ENCODE measurements around the gene DHRS4.
"Not testable (repeated sequence)": the region's sequence is repeated elsewhere in the genome, so short reads cannot be mapped to it uniquely, and the experiment has no call there.

The DHRS4 gene

DNA sequence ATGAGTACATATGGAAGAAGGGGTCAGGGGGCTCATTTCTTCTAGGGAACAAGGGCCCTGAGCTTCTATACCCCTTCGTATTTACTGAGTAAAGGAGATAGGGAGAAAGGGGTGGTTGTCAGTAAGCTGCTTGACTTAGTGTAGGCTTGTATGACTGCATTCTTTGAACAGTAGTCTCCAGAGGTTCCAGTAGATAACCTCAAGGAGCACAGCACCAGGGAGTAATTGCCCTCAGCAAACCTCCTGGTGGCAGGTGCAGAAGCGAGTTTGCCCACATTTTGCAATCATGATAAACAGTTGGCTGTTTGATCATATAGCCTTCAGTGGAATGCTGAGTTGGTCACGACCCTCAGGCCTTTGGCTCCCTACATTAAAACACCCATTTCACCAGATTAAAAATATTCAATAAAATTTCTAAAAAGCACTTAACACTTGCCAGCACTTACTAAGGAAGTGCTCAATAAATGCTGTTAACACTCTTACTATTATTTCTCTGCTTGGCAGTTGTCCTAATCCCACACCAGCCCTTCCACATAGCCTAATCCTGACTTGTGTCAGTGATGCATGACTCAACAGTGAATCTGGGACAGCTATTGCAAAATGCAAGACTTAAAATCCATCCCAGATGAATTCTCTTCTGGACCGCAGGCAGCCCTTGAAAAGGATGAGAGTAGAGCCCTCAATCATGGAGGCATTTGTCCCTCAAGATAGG lies 31.5 kb downstream of the DHRS4 start:
- peaks cover 27% of the 10 kb centered on the region for H3K36me3 Mint-ChIP-seq (ENCODE audit: low read depth)
- H3K4me3 Mint-ChIP-seq = no peak overlapping the region
- no peak overlapping the region for H3K27ac Mint-ChIP-seq
- H3K4me1 Mint-ChIP-seq (ENCODE audit: low read depth) = peaks cover 25% of the 10 kb centered on the region
- no peaks in the 10 kb centered on the region for H3K27me3 Mint-ChIP-seq
- no peak for DNase-seq
- no peaks in the 10 kb centered on the region for H3K9me3 Mint-ChIP-seq

DNA sequence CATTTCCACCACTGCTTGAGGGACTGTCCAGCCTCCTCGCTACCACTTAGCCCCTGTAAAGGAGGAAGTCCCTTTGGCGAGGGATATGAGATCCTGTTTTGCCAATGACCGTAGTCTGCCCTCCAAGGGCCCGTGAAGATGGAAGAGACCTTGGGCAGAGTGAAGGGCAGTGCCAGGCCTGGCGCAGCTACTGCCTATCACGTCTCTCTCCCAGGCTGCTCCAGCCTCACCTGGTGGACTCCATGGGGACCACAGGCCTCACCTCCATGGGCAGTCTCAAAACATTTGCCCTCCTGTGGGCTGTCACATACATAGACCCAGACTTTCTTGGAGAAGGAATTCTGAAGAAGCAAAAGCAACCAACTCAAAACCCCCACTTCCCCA lies 34.6 kb downstream of the DHRS4 start:
- Mint-ChIP-seq H3K4me3 (peak overlapping the region; percentile 84), H3K4me1 (ENCODE audit: low read depth) (peaks cover 25% of the 10 kb centered on the region), H3K27ac (peak overlapping the region; percentile 11), H3K36me3 (ENCODE audit: low read depth) (peaks cover 14% of the 10 kb centered on the region)
- H3K9me3 Mint-ChIP-seq, H3K27me3 Mint-ChIP-seq, DNase-seq: not testable (repeated sequence)

DNA sequence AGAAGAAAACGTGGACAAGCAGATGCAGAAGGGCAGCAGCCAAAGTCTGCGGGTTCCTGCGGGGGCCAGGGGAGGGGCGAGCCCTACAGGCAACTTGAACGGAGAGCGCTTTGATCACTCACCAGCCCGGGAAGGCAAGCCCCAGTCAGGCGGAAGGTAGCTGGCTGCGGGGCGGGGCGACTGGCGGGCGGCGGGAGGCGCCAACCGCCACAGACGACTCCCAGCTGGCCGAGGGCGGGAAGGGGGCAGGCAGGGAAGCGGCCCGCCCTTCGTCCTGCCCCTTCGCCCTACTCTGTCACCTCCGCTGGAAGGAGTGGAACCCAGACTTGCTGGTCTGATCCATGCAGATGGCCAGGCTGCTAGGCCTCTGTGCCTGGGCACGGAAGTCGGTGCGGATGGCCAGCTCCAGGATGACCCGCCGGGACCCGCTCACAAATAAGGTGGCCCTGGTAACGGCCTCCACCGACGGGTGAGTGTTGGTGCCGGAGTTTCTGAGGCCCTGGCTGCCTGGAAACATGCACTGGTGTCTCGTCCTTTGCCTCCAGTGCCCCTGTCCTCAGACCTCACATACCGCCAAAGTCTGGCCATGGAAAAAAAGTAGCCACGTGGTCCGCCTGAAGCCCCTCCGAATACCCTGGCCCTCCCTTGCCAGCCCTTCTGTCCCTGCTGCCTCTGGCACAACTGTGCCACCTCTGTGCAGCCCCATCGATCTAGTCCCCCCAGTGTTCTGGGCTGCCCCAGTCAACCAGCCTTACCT lies 35.2 kb downstream of the DHRS4 start, which contains the start of gene DHRS4L2:
DHRS4L2 (plus strand) TSS at position 323 of the 757 bp plus-strand sequence; CDS start at position 342, 19 bp downstream.
- Mint-ChIP-seq H3K27ac (peak within 1 kb of the TSS; percentile 80), H3K4me3 (peak within 1 kb of the TSS; percentile 84), H3K4me1 (ENCODE audit: low read depth) (peaks cover 25% of the 10 kb centered on the region)
- DNase-seq = peak; percentile 89
- not testable (repeated sequence) for H3K9me3 Mint-ChIP-seq; H3K36me3 Mint-ChIP-seq (ENCODE audit: low read depth); H3K27me3 Mint-ChIP-seq

DNA sequence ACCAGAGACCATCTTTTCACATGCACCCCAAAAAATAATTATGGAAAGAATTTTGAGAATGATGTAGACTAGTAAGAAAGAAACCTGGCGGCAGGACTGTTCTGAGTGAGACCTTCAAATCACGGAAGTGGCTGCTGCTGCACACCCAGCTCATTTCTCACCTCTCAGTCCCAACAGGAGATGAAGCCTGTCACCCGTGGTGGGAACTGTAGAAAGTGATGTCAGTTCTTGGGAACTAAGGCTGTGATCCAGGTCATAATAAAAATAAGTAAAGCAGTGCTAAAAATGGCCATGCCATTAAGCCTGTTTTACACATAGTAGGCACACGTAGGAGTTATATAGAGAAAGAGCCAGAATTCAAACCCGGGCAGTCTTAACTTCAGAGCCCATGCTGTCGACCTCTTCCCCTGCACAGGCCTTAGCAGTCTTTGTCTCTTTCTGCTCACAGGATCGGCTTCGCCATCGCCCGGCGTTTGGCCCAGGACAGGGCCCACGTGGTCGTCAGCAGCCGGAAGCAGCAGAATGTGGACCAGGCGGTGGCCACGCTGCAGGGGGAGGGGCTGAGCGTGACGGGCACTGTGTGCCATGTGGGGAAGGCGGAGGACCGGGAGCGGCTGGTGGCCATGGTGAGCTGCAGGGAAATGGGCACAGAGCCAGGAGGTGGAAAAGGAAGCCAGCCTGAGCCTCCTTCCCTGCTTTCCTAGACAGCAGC lies 36.3 kb downstream of the DHRS4 start:
- Mint-ChIP-seq H3K27ac (peak overlapping the region; percentile 80), H3K4me3 (peak overlapping the region; percentile 84), H3K4me1 (ENCODE audit: low read depth) (peaks cover 25% of the 10 kb centered on the region)
- H3K36me3 Mint-ChIP-seq (ENCODE audit: low read depth); H3K27me3 Mint-ChIP-seq; DNase-seq; H3K9me3 Mint-ChIP-seq: not testable (repeated sequence)

DNA sequence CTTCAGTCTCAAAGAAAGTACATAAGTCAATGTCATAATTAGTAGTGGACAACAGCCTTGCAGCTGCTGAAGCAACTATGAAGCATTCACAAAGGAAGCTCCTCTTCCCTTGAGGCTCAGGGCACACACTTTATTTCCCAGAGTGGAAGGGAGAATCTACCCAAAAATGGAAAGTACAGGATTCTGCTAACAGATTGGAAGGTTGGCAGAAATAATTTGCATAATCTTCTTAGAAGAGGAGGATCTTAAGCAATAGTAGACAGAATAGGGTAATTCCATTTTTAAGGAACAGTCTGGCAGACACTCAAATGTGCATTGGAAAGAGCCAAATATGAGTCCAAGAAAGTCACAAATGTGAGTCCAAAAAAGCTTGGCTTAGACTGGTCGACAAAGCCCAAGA lies 37.4 kb downstream of the DHRS4 start:
- not testable (repeated sequence) for H3K27ac Mint-ChIP-seq; H3K9me3 Mint-ChIP-seq; H3K36me3 Mint-ChIP-seq (ENCODE audit: low read depth); DNase-seq; H3K4me3 Mint-ChIP-seq; H3K27me3 Mint-ChIP-seq
- peaks cover 25% of the 10 kb centered on the region for H3K4me1 Mint-ChIP-seq (ENCODE audit: low read depth)

DNA sequence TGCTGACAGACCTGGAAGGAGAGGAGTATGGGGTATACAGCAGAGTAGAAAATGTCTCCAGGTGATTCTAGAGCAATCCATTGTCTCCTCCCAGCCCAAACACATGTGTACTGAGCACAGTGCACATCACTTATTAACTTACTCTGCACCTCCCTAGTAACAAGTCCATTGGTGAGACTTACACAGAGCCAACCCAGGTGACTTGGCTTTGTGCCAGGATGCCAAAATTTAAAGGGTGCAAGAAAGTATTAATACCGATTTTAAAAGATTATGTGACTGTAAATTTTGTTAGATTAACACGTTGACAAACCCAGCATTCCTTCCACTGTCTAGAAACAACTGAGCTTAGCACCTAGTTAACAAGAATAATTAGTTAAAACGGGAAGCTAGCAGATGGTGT lies 39.5 kb downstream of the DHRS4 start:
- H3K4me3 Mint-ChIP-seq; H3K36me3 Mint-ChIP-seq (ENCODE audit: low read depth); H3K27ac Mint-ChIP-seq; DNase-seq; H3K9me3 Mint-ChIP-seq; H3K27me3 Mint-ChIP-seq: not testable (repeated sequence)
- peaks cover 17% of the 10 kb centered on the region for H3K4me1 Mint-ChIP-seq (ENCODE audit: low read depth)

DNA sequence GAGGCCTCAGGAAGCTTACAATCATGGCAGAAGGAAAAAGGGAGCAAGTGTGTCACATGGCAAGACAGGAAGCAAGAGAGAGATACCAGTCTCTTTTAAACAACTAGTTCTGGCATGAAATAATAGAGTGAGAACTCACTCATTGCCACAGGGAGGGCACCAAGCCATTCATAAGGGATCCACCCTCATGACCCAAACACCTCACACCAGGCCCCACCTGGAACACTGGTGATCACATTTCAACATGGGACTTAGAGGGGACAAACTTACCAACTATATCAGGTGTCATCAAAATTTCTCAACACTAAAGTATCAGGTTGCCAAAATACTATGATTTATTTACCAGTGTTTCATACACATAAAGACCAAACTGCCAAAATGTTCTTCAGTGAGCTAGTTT lies 42.4 kb downstream of the DHRS4 start:
- H3K27me3 Mint-ChIP-seq, H3K9me3 Mint-ChIP-seq: not testable (repeated sequence)

DNA sequence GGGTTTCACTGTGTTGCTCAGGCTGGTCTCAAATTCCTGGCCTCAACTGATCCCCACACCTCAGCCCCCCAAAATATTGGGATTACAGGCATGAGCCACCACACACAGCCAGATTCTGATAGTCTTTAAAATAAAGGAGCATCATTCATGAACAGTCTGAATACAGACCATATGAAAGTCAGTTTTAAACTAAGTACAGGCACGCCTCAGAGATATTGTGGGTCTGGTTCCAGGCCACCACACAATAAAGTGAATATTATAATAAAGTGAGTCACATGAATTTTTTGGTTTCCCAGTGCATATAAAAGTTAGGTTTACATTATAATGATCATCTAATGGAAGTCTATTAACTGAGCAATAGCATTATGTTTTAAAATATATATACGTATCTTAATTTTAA lies 43.3 kb downstream of the DHRS4 start:
- DNase-seq; H3K4me3 Mint-ChIP-seq; H3K27me3 Mint-ChIP-seq; H3K9me3 Mint-ChIP-seq; H3K4me1 Mint-ChIP-seq (ENCODE audit: low read depth); H3K36me3 Mint-ChIP-seq (ENCODE audit: low read depth); H3K27ac Mint-ChIP-seq: not testable (repeated sequence)

More for the DNA sequence above, 42.4 kb downstream of the DHRS4 start:
- H3K27ac Mint-ChIP-seq; DNase-seq; H3K4me1 Mint-ChIP-seq (ENCODE audit: low read depth); H3K36me3 Mint-ChIP-seq (ENCODE audit: low read depth); H3K4me3 Mint-ChIP-seq: not testable (repeated sequence)

DNA sequence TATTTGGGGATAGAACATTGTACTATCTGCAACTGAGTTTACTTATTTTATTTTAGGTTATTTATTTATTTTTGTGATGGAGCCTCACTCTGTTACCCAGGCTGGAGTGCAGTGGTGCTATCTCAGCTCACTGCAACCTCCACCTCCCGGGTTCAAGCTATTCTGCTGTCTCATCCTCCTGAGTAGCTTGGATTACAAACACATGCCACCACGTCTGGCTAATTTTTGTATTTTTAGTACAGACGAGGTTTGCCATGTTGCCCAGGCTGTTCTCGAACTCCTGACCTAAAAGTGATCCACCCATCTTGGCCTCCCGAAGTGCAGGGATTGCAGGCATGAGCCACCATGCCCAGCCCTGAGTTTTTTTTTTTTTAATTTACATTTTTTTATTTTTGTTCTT lies 46.1 kb downstream of the DHRS4 start:
- not testable (repeated sequence) for H3K4me3 Mint-ChIP-seq; H3K9me3 Mint-ChIP-seq; H3K4me1 Mint-ChIP-seq (ENCODE audit: low read depth); DNase-seq; H3K36me3 Mint-ChIP-seq (ENCODE audit: low read depth); H3K27me3 Mint-ChIP-seq; H3K27ac Mint-ChIP-seq

DNA sequence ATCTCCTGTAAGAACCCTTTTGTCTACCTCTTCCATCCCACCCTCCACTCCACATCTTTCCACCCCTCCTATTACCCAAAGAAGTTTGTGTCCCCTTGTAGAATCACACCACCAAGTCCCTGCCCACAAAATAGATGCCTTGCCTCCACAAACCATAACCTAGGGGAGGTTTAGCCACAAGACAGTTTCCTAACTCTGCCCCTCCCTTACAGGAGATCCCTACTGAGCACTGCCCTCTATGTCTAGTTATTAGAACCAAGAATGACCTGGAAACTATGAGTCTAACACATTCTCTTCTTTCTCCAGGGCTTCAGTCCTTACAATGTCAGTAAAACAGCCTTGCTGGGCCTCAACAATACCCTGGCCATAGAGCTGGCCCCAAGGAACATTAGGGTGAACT lies 47.5 kb downstream of the DHRS4 start:
- not testable (repeated sequence) for DNase-seq; H3K4me3 Mint-ChIP-seq; H3K9me3 Mint-ChIP-seq; H3K27ac Mint-ChIP-seq; H3K4me1 Mint-ChIP-seq (ENCODE audit: low read depth); H3K27me3 Mint-ChIP-seq; H3K36me3 Mint-ChIP-seq (ENCODE audit: low read depth)

DNA sequence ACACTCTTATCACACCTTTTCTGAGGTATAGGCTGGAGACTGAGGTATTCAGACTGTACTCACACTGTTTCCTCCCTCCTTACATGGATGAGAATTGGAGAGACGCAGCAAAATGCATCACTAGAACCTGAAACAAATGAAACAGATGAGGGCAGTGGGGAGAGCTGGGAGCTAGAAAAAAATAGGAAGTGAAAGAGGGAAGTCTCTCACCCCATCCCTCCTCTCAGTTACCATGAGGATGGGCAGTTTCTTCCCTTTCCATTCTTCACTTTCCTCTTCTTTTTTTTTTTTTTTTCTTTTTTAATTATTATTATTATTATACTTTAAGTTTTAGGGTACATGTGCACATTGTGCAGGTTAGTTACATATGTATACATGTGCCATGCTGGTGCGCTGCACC lies 48.1 kb downstream of the DHRS4 start:
- not testable (repeated sequence) for DNase-seq; H3K36me3 Mint-ChIP-seq (ENCODE audit: low read depth); H3K4me3 Mint-ChIP-seq; H3K27ac Mint-ChIP-seq; H3K4me1 Mint-ChIP-seq (ENCODE audit: low read depth); H3K27me3 Mint-ChIP-seq; H3K9me3 Mint-ChIP-seq

DNA sequence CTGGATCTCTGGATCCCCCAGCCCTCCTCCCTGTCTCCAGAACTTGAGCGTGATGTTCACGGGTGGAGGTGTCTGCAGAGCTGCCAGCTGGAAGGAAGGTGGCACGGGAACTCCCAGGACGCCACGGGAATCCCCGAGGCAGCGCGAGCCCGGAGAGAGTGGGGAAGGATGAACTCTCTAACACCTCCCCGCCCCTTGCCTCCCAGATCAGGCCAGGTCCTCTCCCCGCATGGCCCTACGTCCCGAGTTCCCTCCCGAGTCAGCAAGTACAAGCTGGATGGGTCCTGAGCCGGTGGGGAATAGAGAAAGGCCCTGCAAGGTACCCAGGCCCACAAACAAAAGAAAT lies 52.9 kb downstream of the DHRS4 start:
- H3K27ac Mint-ChIP-seq; H3K9me3 Mint-ChIP-seq; H3K36me3 Mint-ChIP-seq (ENCODE audit: low read depth); H3K27me3 Mint-ChIP-seq; DNase-seq: not testable (repeated sequence)
- Mint-ChIP-seq H3K4me3 (peak overlapping the region; percentile 58), H3K4me1 (ENCODE audit: low read depth) (peaks cover 37% of the 10 kb centered on the region)

DNA sequence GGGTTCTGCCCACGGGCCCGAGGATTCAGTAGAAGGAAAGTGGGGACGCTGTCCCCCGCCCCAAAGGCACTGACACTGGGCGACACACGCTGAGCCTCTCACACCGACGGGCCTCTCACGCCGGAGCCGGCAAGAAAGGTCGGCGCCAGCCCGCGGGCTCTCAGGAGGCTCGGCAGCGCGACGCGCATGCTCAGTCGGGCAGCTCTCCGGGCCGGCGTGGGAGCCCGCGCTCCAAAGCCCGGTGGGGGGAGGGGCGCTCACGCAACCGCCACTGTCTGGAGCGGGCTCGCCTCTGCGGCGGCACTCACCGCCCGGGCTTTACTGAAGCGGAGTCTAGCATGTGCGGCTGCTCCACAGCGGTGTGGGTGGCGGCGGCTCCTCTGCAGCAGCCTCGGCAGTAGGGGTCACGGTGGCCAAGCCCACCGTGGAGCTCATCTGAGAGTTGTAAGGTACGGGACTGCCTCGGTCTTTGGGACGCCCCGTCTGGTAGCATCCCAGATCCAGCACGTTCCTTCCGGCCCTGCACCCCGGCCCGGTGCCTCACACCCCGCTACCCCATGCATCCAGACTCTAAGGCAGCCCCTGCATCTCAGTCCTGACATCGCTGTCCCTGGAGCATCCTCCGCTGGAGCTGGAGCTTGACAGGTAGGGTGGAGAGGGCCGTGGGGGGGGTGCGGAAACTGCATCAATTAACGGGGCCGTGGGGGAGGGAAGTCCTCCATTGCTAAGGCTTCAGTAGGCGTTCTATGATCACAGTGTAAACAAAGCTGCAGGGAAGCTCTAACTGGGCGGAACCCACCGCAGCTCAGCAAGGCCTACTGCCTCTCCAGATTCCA lies 53.5 kb downstream of the DHRS4 start:
- H3K27ac Mint-ChIP-seq = peak overlapping the region; percentile 82
- not testable (repeated sequence) for H3K36me3 Mint-ChIP-seq (ENCODE audit: low read depth); H3K27me3 Mint-ChIP-seq; H3K9me3 Mint-ChIP-seq
- peak; percentile 86 for DNase-seq
- H3K4me1 Mint-ChIP-seq (ENCODE audit: low read depth) = peaks cover 39% of the 10 kb centered on the region
- peak overlapping the region; percentile 78 for H3K4me3 Mint-ChIP-seq

DNA sequence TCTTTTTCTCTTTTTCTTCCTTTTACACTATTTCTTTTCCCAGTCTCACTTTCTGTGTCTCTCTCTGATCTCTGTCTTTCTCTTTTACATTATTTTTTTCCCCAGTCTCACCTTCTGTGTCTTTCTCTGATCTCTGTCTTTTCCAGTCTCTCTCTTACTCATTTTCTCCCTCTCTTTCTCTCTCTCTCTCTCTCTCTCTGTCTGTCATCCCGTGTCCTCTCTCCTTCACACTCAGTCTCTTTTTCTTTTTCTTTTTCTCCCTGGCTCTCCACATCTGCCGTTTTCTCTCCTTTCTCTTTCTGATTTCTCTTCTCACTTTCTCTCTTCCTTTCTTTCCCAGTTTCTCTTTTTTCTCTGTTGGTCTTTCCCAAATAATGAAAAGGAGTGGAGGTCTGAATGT lies 57.5 kb downstream of the DHRS4 start:
- H3K36me3 Mint-ChIP-seq (ENCODE audit: low read depth) = no peaks in the 10 kb centered on the region
- DNase-seq = no peak
- H3K27ac Mint-ChIP-seq = peak overlapping the region; percentile 77
- H3K9me3 Mint-ChIP-seq = no peaks in the 10 kb centered on the region
- H3K27me3 Mint-ChIP-seq = no peaks in the 10 kb centered on the region
- H3K4me3 Mint-ChIP-seq = peak overlapping the region; percentile 42
- peaks cover 37% of the 10 kb centered on the region for H3K4me1 Mint-ChIP-seq (ENCODE audit: low read depth)

Measured in activated T-cell treated with anti-CD3 and anti-CD28 coated beads, Interleukin-2, amount 50 U/mL, for 24 hours (primary cell).